ENCODE measurements around the gene BRD4. TPM values are rescaled to one million over a fixed set of nuclear protein-coding genes. Genes with fewer than 3 reads are reported as not detected.

The BRD4 gene
- total RNA-seq, 4 donors from 2014 or later: 64.8 to 83.2 (median 73.9) TPM

DNA sequence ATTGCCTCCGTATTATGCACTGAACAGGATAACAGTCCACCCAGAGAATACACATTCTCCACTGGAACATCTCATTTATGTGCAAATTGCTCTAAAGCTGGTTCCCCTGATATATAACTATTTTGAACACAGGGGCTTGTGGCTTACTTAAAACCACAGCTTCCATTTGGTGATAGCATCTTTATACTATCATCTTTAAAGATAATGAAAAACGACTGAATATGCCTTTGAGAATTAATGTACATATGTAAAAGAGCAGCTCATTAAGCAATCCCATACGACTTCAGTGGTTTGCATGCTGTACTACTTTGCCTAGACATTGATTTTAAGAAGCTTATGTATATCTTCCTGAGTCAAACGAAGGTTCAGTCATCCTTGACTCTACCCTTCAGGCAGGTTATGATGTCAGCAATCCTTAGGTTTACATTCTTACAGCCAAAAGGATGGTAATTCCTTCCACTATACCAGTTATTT lies 40.8 kb downstream of the BRD4 start:
- ATAC-seq: no peak
- in situ Hi-C loops (cut with MboI; ENCODE audit: low sequenced_read_pairs in 4 of 4): no loop called here
- no peak for DNase-seq

GRCh38 chr19:15291089-15291488 lies 41.2 kb downstream of the BRD4 start:
- in situ Hi-C loops (cut with MboI; ENCODE audit: low sequenced_read_pairs in 4 of 4) (no loop called here), intact Hi-C loops (cut with DNase I; ENCODE audit: low total_unique reads) (no loop called here)
- TF ChIP-seq CTCF (IDR thresholded peaks at IDR 0.05 in 4 of 5, conservative IDR thresholded peaks at IDR 0.05 in 1 of 5) (no peak), POLR2A (IDR thresholded peaks at IDR 0.05) (no peak)
- H3K27me3 ChIP-seq: no peaks in the 10 kb centered on the region
- peak overlapping the region in 1 of 4 donors; percentile 93 for H3K27ac ChIP-seq
- H3K4me3 ChIP-seq: no peak overlapping the region
- H3K36me3 ChIP-seq: no peaks in the 10 kb centered on the region
- H3K4me1 ChIP-seq: peaks cover 98 to 99% of the 10 kb centered on the region in 2 donors
- ATAC-seq (no peak), DNase-seq (no peak)
- H3K9me3 ChIP-seq: no peaks in the 10 kb centered on the region

More for the DNA sequence above, 40.8 kb downstream of the BRD4 start:
- H3K4me1 ChIP-seq: peaks cover 98 to 99% of the 10 kb centered on the region in 2 donors
- intact Hi-C loops (cut with DNase I; ENCODE audit: low total_unique reads): no loop called here
- no peaks in the 10 kb centered on the region for H3K27me3 ChIP-seq
- H3K9me3 ChIP-seq: no peaks in the 10 kb centered on the region
- peak overlapping the region in 1 of 4 donors; percentile 93 for H3K27ac ChIP-seq
- no peak overlapping the region for H3K4me3 ChIP-seq
- TF ChIP-seq CTCF (IDR thresholded peaks at IDR 0.05 in 4 of 5, conservative IDR thresholded peaks at IDR 0.05 in 1 of 5) (no peak), POLR2A (IDR thresholded peaks at IDR 0.05) (no peak)
- no peaks in the 10 kb centered on the region for H3K36me3 ChIP-seq

- TF ChIP-seq POLR2A (IDR thresholded peaks at IDR 0.05): no peak
- Histone ChIP-seq H3K9me3 (no peaks in the 10 kb centered on the region), H3K27ac (peak overlapping the region in 3 of 4 donors; percentile 2 to 93 (median 3)), H3K27me3 (no peaks in the 10 kb centered on the region), H3K4me1 (peaks cover 98 to 99% of the 10 kb centered on the region in 2 donors), H3K4me3 (no peak overlapping the region), H3K36me3 (no peaks in the 10 kb centered on the region)
- ATAC-seq (no peak), DNase-seq (no peak)
- intact Hi-C loops (cut with DNase I; ENCODE audit: low total_unique reads): no loop called here
- in situ Hi-C loops (cut with MboI; ENCODE audit: low sequenced_read_pairs in 4 of 4): no loop called here
Measured at GRCh38 chr19:15290166-15290565, 42.2 kb downstream of the BRD4 start.

DNA sequence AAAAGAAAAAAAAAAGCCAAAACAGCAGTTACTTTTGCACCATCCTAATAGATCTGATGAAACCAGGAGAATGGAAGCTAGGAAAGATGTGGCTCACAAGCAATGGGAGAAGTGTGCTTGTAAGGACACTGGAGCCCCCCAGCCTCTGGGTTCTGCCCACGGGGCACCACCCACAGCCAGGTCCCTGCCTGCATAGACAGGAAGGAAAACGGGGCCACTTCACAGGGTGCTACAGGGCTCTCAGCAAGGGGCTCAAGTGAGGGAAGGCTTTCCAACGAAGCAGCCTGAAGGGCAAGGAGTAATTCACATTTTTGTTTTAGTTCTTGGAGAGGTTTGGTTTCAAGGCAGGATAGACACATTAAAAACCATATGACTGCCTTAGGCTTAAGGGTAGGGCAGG lies 42.7 kb downstream of the BRD4 start:
- TF ChIP-seq CTCF (IDR thresholded peaks at IDR 0.05 in 4 of 5, conservative IDR thresholded peaks at IDR 0.05 in 1 of 5): no peak
- TF ChIP-seq POLR2A (IDR thresholded peaks at IDR 0.05): no peak
- Histone ChIP-seq H3K27me3 (no peaks in the 10 kb centered on the region), H3K9me3 (no peaks in the 10 kb centered on the region), H3K4me1 (peaks cover 98 to 99% of the 10 kb centered on the region in 2 donors), H3K27ac (peak overlapping the region; percentile 2 to 93 (median 23)), H3K4me3 (no peak overlapping the region), H3K36me3 (no peaks in the 10 kb centered on the region)
- intact Hi-C loops (cut with DNase I; ENCODE audit: low total_unique reads) (no loop called here), in situ Hi-C loops (cut with MboI; ENCODE audit: low sequenced_read_pairs in 4 of 4) (no loop called here)
- ATAC-seq (no peak), DNase-seq (no peak)

GRCh38 chr19:15288146-15288963 lies 44.0 kb downstream of the BRD4 start:
- no peaks in the 10 kb centered on the region for H3K9me3 ChIP-seq
- H3K36me3 ChIP-seq: no peaks in the 10 kb centered on the region
- TF ChIP-seq CTCF (IDR thresholded peaks at IDR 0.05 in 4 of 5, conservative IDR thresholded peaks at IDR 0.05 in 1 of 5): no peak
- TF ChIP-seq POLR2A (IDR thresholded peaks at IDR 0.05): no peak
- H3K4me3 ChIP-seq: peak overlapping the region in 2 of 4 donors; percentile 16 to 19
- H3K27ac ChIP-seq: peak overlapping the region; percentile 6 to 93 (median 46)
- ATAC-seq (peak in 1 of 2 donors; percentile 36), DNase-seq (no peak)
- intact Hi-C loops (cut with DNase I; ENCODE audit: low total_unique reads): no loop called here
- peaks cover 97 to 99% of the 10 kb centered on the region in 2 donors for H3K4me1 ChIP-seq
- in situ Hi-C loops (cut with MboI; ENCODE audit: low sequenced_read_pairs in 4 of 4): no loop called here
- no peaks in the 10 kb centered on the region for H3K27me3 ChIP-seq

All from gastrocnemius medialis (tissue), 4 donors.